C4-2B (cell line): Measurements from ENCODE around the gene ESR2.

Source experiments
- CTCF ChIP-seq: fragments of 450-650 bp; conservative IDR thresholded peaks from 2 replicates; pipeline ENCODE4 v1.5.1; 2017; ENCODE audit warnings: mild to moderate bottlenecking
- ZFX ChIP-seq: fragments of 450-650 bp; IDR thresholded peaks from 2 replicates; pipeline ENCODE4 v1.6.1; 2017

DNA sequence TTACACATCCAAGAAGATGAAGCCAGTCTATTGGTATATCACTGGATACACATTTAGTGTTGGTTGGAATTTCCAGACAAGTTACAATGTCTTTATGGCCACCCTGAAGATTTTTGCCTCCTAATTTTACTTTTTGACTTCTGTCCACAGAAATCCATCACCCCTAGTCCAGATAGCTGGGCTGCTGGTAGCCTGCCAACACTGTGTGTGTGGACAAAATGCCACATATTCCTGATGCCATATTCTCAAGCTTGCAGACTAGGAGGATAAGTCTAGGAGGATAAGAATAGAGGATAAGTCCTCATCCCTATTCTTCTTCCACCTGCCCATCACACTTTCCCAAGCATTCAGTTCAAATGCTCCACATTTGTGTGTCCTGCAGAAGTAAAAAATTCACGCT is 4.6 kb downstream of the ESR2 start:
- TF ChIP-seq CTCF, result no peak
- no peak for TF ChIP-seq ZFX
